NCI-H446 (cell line): ENCODE results near the gene MRPL22.
"Not testable (repeated sequence)": the region's sequence is repeated elsewhere in the genome, so short reads cannot be mapped to it uniquely, and the experiment has no call there.

Experiments
- DNase-seq, 2 experiments: peaks; one replicate each; lab custom pipeline; 2025; lab: John Stamatoyannopoulos, UW

MRPL22 gene

GRCh38 chr5:154940375-154940771 is 500 bp upstream of the MRPL22 start:
- DNase-seq: no peak

- DNase-seq: no peak
Measured at GRCh38 chr5:154943527-154943926, 2.7 kb downstream of the MRPL22 start.

DNA sequence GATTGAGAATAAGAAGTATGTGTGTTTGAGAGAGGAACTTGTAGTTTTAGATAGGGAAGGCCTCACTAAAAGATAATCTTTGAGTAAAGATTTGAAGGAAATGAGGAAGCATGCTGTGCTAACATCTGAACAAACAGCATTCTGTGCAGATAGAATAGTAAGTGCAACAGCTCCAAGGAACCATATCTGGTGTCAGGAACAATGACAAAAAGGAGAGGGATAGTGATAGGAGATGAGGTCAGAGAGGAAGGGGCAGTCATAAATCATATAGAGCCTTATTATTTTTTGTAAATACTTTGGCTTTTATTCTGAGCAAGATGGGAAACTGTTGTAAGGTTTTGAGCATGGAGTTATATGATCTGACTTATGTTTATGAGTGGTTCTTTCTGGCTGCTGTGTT is 3.8 kb downstream of the MRPL22 start:
- DNase-seq: no peak

DNA sequence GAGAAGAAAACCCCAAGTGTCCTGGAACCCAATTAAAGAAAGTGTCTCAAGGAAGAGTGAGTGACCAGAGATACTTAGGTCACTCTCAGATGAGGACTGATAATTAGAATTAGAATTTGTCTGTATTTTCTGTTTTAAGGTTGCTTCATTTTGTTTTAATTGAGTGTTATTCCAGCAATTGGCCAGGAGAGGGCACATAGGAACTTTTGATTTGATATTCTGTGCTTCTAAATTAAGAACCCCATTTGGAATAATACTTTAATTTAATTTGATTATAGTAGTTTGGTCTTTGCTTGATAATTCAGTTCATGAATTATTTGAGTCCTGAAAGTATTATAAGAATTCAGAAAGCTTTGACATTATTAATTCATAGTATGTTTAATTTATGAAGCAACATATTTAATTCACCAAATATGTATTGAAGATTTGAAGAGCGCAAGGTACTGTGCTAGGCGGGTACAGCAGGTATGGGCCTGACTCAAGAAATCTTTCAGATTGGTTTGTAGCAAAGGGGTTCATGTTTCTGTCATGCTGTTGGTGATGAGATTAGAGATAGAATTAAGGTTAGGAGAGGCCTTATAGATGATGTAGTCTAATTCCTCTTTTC is 4.9 kb downstream of the MRPL22 start:
- peak in 1 of 2 experiments; percentile 28 for DNase-seq

DNA sequence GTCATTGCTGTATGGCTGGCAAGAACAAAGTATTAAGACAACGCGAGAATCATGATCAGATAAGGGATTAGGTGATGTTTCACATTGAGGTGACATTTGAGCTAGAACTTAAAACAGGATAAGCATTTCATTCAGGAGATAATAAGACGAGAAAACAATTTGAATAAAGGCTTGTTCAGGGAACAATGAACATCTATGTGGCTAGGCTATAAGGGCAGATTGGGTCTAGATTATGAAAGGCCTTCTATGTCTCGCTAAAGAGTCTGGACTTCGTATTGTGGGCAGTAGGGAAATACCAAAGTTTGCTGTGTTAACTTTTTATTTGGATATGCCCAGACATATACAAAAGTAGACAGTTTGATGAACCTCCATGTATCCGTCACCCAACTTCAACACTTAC is 6.9 kb downstream of the MRPL22 start:
- DNase-seq: no peak

DNA sequence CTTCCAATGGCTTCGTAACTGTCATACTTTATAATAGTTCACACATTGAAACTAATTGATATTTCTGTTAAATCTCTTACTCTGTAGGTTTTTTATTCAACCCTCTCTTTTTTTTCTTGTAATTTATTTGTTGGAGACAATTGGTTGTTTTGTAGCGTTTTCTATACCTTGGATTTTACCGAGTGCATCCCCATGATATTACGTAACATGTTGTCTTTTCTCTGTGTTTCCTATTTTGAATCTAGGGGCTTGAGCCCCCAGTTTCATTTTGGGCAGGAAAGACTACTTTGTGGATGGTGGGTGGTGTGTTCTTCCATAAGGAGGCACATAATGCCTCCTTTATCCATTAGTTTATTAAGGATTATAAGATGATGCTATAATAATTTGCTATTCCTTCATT is 7.4 kb downstream of the MRPL22 start:
- no peak for DNase-seq

DNA sequence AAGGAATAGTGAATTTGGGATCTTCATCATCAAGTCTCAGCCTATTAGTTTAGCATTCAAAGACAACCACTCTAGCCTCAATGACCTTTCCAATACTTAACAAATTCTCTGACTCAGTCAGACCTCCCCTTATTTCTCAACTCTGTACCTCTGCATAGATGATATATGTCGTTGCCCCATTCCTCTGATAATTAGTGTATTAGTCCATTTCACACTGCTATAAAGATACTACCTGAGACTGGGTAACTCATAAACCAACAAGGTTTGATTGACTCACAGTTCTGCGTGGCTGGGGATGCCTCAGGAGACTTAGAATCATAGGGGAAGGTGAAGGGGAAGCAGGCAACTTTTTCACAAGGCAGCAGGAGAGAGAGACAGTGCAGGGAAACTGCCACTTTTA is 8.9 kb downstream of the MRPL22 start:
- no peak for DNase-seq

DNA sequence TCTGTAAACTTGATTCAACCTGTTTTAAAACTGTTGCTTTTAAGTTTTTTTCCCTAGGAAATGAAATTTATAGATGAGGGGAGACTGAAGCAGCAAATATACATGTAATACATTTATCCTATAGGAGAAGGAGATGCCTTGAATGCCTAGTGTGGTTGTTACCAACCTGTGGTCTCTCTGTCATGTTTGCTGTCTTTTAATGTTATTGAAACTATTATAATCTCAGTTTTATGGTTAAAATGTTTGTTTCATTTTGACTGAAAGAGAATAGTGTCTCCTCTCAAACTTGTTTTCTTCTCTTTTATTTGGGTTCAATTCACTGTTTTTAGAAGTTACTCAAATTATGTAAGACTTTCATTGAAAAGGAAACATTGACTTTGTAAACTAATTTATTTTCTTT is 15.8 kb downstream of the MRPL22 start:
- DNase-seq: no peak

GRCh38 chr5:154962494-154962893 is 21.6 kb downstream of the MRPL22 start:
- DNase-seq: no peak

- no peak for DNase-seq
Measured at GRCh38 chr5:154966081-154966841, 25.4 kb downstream of the MRPL22 start.

DNA sequence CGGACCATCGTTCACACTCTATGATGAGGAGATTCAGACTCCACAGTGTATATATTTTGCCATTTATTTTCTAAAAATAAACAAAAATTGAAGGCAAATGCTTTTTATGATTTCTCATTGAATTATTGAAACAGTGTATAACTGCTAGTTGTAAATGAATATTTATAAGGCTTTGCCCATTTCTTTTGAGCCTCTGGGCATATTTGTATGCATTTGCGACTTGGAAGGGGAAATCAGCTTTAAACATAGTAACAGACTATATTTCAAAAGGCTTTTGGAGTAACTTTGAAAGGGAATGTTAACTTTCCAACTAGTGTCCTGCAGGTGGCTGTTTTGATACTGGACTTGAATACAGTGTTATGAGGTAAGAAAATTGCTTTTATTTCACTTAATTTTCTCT is 26.0 kb downstream of the MRPL22 start:
- DNase-seq: no peak

DNA sequence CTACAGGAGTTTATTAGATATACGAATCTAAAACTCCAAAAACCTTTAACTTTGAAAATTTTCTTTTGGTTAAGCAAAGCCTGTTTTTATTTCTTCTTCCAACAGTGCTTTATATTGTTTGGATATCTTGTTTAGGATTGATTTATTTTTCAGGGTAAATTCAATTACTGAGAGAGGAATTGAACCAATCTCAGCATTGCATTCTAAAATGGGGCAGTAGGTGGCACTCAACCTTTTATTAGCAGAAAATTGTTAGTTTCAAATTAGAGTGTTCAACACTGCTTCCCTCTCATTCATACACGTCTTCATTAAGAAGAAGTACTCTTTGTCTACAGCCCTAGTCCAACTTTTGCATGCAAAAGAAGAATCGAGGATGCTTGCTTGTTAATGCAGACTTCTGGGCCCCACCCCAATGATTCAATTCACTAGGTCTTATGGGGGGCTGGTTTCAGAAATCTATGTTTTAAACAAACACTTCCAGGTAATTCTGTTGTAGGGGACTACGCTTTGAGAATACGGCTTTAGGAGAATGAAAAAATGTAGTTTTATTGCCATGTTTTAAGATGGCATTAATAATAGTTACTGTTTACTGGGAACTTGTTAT is 26.6 kb downstream of the MRPL22 start:
- peak in 1 of 2 experiments; percentile 10 for DNase-seq

- DNase-seq: no peak
Measured at GRCh38 chr5:154968953-154969352, 28.1 kb downstream of the MRPL22 start.

DNA sequence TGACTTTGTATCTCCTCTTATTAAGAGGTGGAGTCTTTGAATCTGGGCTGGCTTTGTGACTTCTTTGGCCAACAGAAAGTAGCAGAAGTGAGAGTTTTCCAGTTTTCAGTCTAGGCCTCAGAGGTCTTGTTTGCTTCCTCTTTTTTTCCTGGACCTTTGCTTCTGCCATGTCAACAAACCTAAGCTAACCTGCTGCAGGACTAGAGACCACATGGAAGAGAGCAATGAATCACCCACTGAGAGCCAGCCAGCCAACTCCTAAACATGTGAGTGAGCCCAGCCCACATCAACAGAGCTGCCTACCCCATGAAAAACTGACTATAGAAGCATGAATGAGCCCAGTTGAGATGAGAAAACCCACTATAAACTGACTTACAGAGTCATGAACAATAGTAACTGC is 29.9 kb downstream of the MRPL22 start:
- DNase-seq: no peak

DNA sequence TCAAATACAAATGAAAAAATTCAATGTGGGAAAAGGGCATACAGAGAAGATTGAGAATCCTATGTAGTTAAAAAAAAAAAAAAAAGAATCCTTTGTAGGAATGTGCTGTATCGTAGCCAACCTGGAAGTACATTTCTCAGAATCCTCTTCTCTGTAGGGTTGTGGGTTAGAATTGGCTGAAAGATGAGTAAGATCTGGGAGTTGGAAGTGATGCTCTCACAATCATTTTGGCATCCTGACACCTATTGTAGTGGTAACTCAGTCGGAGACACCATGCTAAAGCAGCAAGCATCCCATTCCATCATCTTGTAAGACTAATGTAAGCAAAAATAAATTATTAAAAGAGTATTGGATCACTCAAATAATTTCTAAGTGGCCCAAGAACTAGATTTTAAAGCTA is 30.6 kb downstream of the MRPL22 start:
- DNase-seq: no peak

- DNase-seq: peak in 1 of 2 experiments; percentile 48
Measured at GRCh38 chr5:154972476-154973080, 31.7 kb downstream of the MRPL22 start.

GRCh38 chr5:154976082-154976481 is 35.2 kb downstream of the MRPL22 start:
- DNase-seq: not testable (repeated sequence)

GRCh38 chr5:154977409-154977808 is 36.5 kb downstream of the MRPL22 start:
- DNase-seq: no peak

- DNase-seq: not testable (repeated sequence)
Measured at GRCh38 chr5:154978294-154978693, 37.4 kb downstream of the MRPL22 start.

DNA sequence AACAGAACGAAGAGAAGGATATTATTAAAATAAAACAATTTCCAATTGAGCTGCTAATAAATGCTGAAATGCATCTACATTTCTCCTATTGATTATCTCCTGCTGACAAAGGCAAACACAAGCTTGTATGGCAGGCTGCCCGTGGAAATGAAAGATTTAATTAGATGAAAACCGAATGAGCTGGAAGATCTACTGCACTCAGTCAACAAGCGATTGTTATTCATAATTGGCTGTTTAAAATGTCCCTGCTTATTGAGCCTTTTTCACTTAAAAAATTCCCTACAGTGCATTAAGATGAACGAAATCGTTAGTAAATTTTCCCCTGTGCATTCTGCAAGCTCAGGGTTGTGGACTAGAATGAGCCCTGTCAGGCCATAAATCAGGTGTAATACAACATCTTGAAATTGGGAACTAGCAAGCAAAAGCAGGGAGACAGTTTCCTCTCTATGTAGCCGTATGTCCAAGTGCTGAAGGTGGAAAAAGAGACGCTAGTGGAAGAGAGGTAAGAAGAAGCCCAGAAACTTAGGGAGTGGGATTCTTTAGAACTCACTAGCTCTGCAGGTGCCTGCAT is 44.2 kb downstream of the MRPL22 start:
- DNase-seq: peak; percentile 40 to 48

DNA sequence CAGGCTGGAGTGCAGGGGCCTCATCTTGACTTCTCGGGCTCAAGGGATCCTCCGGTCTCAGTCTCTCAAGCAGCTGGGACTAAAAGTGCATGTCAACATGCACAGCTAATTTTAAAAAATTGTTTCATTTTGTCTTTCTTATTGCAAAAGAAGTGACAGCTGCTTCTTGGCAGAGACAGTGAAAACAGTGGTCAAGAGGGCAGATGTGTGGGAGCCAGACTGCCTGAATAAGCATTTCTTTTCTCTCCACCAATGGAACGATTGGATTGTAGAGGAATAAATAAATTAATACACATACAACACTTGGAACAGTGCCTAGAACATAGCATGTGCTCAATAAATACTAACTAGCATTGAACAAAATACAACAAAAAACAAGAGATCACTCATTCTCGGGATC is 45.3 kb downstream of the MRPL22 start:
- no peak for DNase-seq

- DNase-seq: no peak
Measured at GRCh38 chr5:154989626-154990025, 48.8 kb downstream of the MRPL22 start.

- DNase-seq: no peak
Measured at GRCh38 chr5:154993461-154993860, 52.6 kb downstream of the MRPL22 start.
